HG02623 (cell line): ENCODE data around the gene GTPBP6.

Experiments
- ATAC-seq: cut with Tn5 transposase; IDR thresholded peaks from one replicate; pipeline ENCODE4 v1.9.1; 2021; ENCODE audit warnings: moderate library complexity; ENCODE audit not compliant: unreplicated experiment

Gene GTPBP6

GRCh38 chrX:318739-319578, at the start of gene GTPBP6:
GTPBP6 (minus strand) TSS chrX:318796; CDS start chrX:318787, 9 bp downstream.
- peak; percentile 79 for ATAC-seq

- ATAC-seq, result no peak
Observed at GRCh38 chrX:367866-368265, 49.3 kb upstream of the GTPBP6 start.

- no peak for ATAC-seq
Observed at GRCh38 chrX:367349-367748, 48.8 kb upstream of the GTPBP6 start.

- ATAC-seq, result no peak
Observed at GRCh38 chrX:363621-364375, 45.2 kb upstream of the GTPBP6 start.

GRCh38 chrX:362937-363620, 44.5 kb upstream of the GTPBP6 start:
- no peak for ATAC-seq

- no peak for ATAC-seq
Observed at GRCh38 chrX:362351-362750, 43.8 kb upstream of the GTPBP6 start.

- no peak for ATAC-seq
Observed at GRCh38 chrX:361231-362145, 42.9 kb upstream of the GTPBP6 start.

- no peak for ATAC-seq
Observed at GRCh38 chrX:360496-361150, 42.0 kb upstream of the GTPBP6 start.

- no peak for ATAC-seq
Observed at GRCh38 chrX:358651-359143, 40.1 kb upstream of the GTPBP6 start.

GRCh38 chrX:357693-358471, 39.3 kb upstream of the GTPBP6 start:
- no peak for ATAC-seq

GRCh38 chrX:357035-357692, 38.6 kb upstream of the GTPBP6 start:
- ATAC-seq, result no peak

GRCh38 chrX:356385-357034, 37.9 kb upstream of the GTPBP6 start:
- ATAC-seq, result no peak

- ATAC-seq, result no peak
Observed at GRCh38 chrX:355329-356050, 36.9 kb upstream of the GTPBP6 start.

- ATAC-seq, result no peak
Observed at GRCh38 chrX:353566-354535, 35.3 kb upstream of the GTPBP6 start.

- ATAC-seq, result no peak
Observed at GRCh38 chrX:352582-353314, 34.2 kb upstream of the GTPBP6 start.

GRCh38 chrX:352181-352580, 33.6 kb upstream of the GTPBP6 start:
- ATAC-seq, result no peak
